ENCODE results near the gene WDTC1. TPM values are rescaled to one million over a fixed set of nuclear protein-coding genes. Genes with fewer than 3 reads are reported as not detected.
"Not testable (repeated sequence)": the region's sequence is repeated elsewhere in the genome, so short reads cannot be mapped to it uniquely, and the experiment has no call there.

WDTC1 gene
- polyA plus RNA-seq, 6 donors from 2014 or later, result 2.0 to 11.2 (median 8.2) TPM

GRCh38 chr1:27269276-27269675, 34.8 kb downstream of the WDTC1 start:
- no peak for DNase-seq
- Mint-ChIP-seq H3K36me3 (peaks cover 8 to 15% of the 10 kb centered on the region in 2 donors), H3K4me3 (no peak overlapping the region), H3K9me3 (no peaks in the 10 kb centered on the region), H3K27me3 (no peaks in the 10 kb centered on the region), H3K4me1 (peaks cover 5 to 12% (median 6%) of the 10 kb centered on the region in 3 donors), H3K27ac (no peak overlapping the region)
- ATAC-seq (ENCODE audit: low read depth in 2 of 2), result no peak

- Mint-ChIP-seq H3K4me1 (peaks cover 22 to 27% (median 26%) of the 10 kb centered on the region in 3 donors), H3K4me3 (peak overlapping the region in 2 of 8 donors; percentile 10 to 54), H3K27ac (peak overlapping the region in 2 of 6 donors; percentile 55 to 70), H3K36me3 (peaks cover 15 to 20% of the 10 kb centered on the region in 2 donors), H3K9me3 (peaks cover 0 to 5% (median 3%) of the 10 kb centered on the region in 7 donors), H3K27me3 (no peaks in the 10 kb centered on the region)
- DNase-seq (no peak), ATAC-seq (ENCODE audit: low read depth in 2 of 2) (no peak)
These were observed 39.8 kb downstream of the WDTC1 start for GRCh38 chr1:27274204-27274603.

GRCh38 chr1:27275696-27276095, 41.3 kb downstream of the WDTC1 start:
- Mint-ChIP-seq H3K4me3 (no peak overlapping the region), H3K27ac (peak overlapping the region in 3 of 6 donors; percentile 25 to 88 (median 58)), H3K4me1 (peaks cover 22 to 27% (median 24%) of the 10 kb centered on the region in 3 donors), H3K27me3 (no peaks in the 10 kb centered on the region), H3K36me3 (peaks cover 11 to 17% of the 10 kb centered on the region in 2 donors), H3K9me3 (peaks cover 0 to 5% (median 3%) of the 10 kb centered on the region in 7 donors)
- DNase-seq (no peak), ATAC-seq (ENCODE audit: low read depth in 2 of 2) (no peak)

- DNase-seq (peak; percentile 74), ATAC-seq (ENCODE audit: low read depth in 2 of 2) (peak; percentile 85 to 98)
- no peaks in the 10 kb centered on the region for H3K27me3 Mint-ChIP-seq
- H3K9me3 Mint-ChIP-seq, result no peaks in the 10 kb centered on the region
- H3K4me1 Mint-ChIP-seq, result peaks cover 6 to 17% (median 9%) of the 10 kb centered on the region in 3 donors
- H3K4me3 Mint-ChIP-seq, result no peak overlapping the region
- peaks cover 10 to 11% of the 10 kb centered on the region in 2 donors for H3K36me3 Mint-ChIP-seq
- peak overlapping the region in 1 of 6 donors; percentile 63 for H3K27ac Mint-ChIP-seq
These were observed 50.2 kb downstream of the WDTC1 start for GRCh38 chr1:27284425-27285273.

- DNase-seq (no peak), ATAC-seq (ENCODE audit: low read depth in 2 of 2) (no peak)
- Mint-ChIP-seq H3K4me1 (peaks cover 6 to 17% (median 9%) of the 10 kb centered on the region in 3 donors), H3K4me3 (no peak overlapping the region), H3K27me3 (no peaks in the 10 kb centered on the region), H3K9me3 (no peaks in the 10 kb centered on the region), H3K27ac (no peak overlapping the region), H3K36me3 (peaks cover 10 to 12% of the 10 kb centered on the region in 2 donors)
These were observed 50.8 kb downstream of the WDTC1 start for GRCh38 chr1:27285274-27285660.

GRCh38 chr1:27285821-27286220, 51.4 kb downstream of the WDTC1 start:
- DNase-seq; H3K27ac Mint-ChIP-seq; ATAC-seq (ENCODE audit: low read depth in 2 of 2); H3K4me3 Mint-ChIP-seq; H3K27me3 Mint-ChIP-seq; H3K9me3 Mint-ChIP-seq: not testable (repeated sequence)
- H3K36me3 Mint-ChIP-seq, result peaks cover 10 to 18% of the 10 kb centered on the region in 2 donors
- peaks cover 6 to 17% (median 9%) of the 10 kb centered on the region in 3 donors for H3K4me1 Mint-ChIP-seq

GRCh38 chr1:27289125-27289524, 54.7 kb downstream of the WDTC1 start:
- H3K36me3 Mint-ChIP-seq, result peaks cover 12 to 22% of the 10 kb centered on the region in 2 donors
- not testable (repeated sequence) for ATAC-seq (ENCODE audit: low read depth in 2 of 2); H3K27ac Mint-ChIP-seq; H3K27me3 Mint-ChIP-seq; H3K9me3 Mint-ChIP-seq; DNase-seq; H3K4me1 Mint-ChIP-seq; H3K4me3 Mint-ChIP-seq

GRCh38 chr1:27290581-27290980, 56.1 kb downstream of the WDTC1 start:
- DNase-seq (no peak), ATAC-seq (ENCODE audit: low read depth in 2 of 2) (no peak)
- Mint-ChIP-seq H3K4me1 (peaks cover 0 to 5% (median 5%) of the 10 kb centered on the region in 3 donors), H3K4me3 (no peak overlapping the region), H3K36me3 (peaks cover 12 to 22% of the 10 kb centered on the region in 2 donors), H3K27me3 (no peaks in the 10 kb centered on the region), H3K27ac (peak overlapping the region in 1 of 6 donors; percentile 40), H3K9me3 (no peaks in the 10 kb centered on the region)

GRCh38 chr1:27292106-27292505, 57.7 kb downstream of the WDTC1 start:
- H3K36me3 Mint-ChIP-seq, result peaks cover 16 to 22% of the 10 kb centered on the region in 2 donors
- H3K27ac Mint-ChIP-seq, result peak overlapping the region in 1 of 6 donors; percentile 79

GRCh38 chr1:27293915-27294314, 59.5 kb downstream of the WDTC1 start:
- Mint-ChIP-seq H3K27ac (peak overlapping the region in 1 of 6 donors; percentile 38), H3K4me1 (no peaks in the 10 kb centered on the region), H3K9me3 (no peaks in the 10 kb centered on the region), H3K36me3 (peaks cover 10 to 18% of the 10 kb centered on the region in 2 donors), H3K4me3 (no peak overlapping the region), H3K27me3 (no peaks in the 10 kb centered on the region)
- ATAC-seq (ENCODE audit: low read depth in 2 of 2), result no peak
- no peak for DNase-seq

More at GRCh38 chr1:27292106-27292505, 57.7 kb downstream of the WDTC1 start:
- peak overlapping the region in 1 of 8 donors; percentile 74 for H3K4me3 Mint-ChIP-seq
- ATAC-seq (ENCODE audit: low read depth in 2 of 2) (no peak), DNase-seq (no peak)
- H3K4me1 Mint-ChIP-seq, result peaks cover 0 to 5% (median 5%) of the 10 kb centered on the region in 3 donors
- no peaks in the 10 kb centered on the region for H3K27me3 Mint-ChIP-seq
- H3K9me3 Mint-ChIP-seq, result no peaks in the 10 kb centered on the region

- ATAC-seq (ENCODE audit: low read depth in 2 of 2), result peak; percentile 44 to 62
- H3K27ac Mint-ChIP-seq, result no peak overlapping the region
- no peaks in the 10 kb centered on the region for H3K27me3 Mint-ChIP-seq
- H3K4me1 Mint-ChIP-seq, result peaks cover 9 to 12% (median 11%) of the 10 kb centered on the region in 3 donors
- peaks cover 16 to 17% of the 10 kb centered on the region in 2 donors for H3K36me3 Mint-ChIP-seq
- H3K4me3 Mint-ChIP-seq, result no peak overlapping the region
- peak; percentile 47 for DNase-seq
- H3K9me3 Mint-ChIP-seq, result no peaks in the 10 kb centered on the region
These were observed 62.4 kb downstream of the WDTC1 start for GRCh38 chr1:27296773-27297291.

GRCh38 chr1:27297903-27298302, 63.5 kb downstream of the WDTC1 start:
- Mint-ChIP-seq H3K36me3 (peaks cover 16 to 17% of the 10 kb centered on the region in 2 donors), H3K4me3 (no peak overlapping the region), H3K27me3 (no peaks in the 10 kb centered on the region), H3K4me1 (peaks cover 9 to 13% (median 12%) of the 10 kb centered on the region in 3 donors), H3K9me3 (no peaks in the 10 kb centered on the region), H3K27ac (peak overlapping the region in 2 of 6 donors; percentile 34 to 47)
- DNase-seq (no peak), ATAC-seq (ENCODE audit: low read depth in 2 of 2) (no peak)

GRCh38 chr1:27298632-27299384, 64.4 kb downstream of the WDTC1 start:
- peaks cover 9 to 13% (median 12%) of the 10 kb centered on the region in 3 donors for H3K4me1 Mint-ChIP-seq
- no peaks in the 10 kb centered on the region for H3K27me3 Mint-ChIP-seq
- peak overlapping the region in 1 of 6 donors; percentile 87 for H3K27ac Mint-ChIP-seq
- H3K4me3 Mint-ChIP-seq, result no peak overlapping the region
- ATAC-seq (ENCODE audit: low read depth in 2 of 2) (no peak), DNase-seq (no peak)
- no peaks in the 10 kb centered on the region for H3K9me3 Mint-ChIP-seq
- peaks cover 13 to 17% of the 10 kb centered on the region in 2 donors for H3K36me3 Mint-ChIP-seq
